K562 (cell line): ENCODE measurements around the gene TMPRSS6. TPM values are rescaled to one million over a fixed set of nuclear protein-coding genes. Genes with fewer than 3 reads are reported as not detected.

Experiments
- ATAC-seq: fragments of 200-7000 bp; cut with Tn5 transposase; 3 replicates; pipeline ENCODE4 v1.9.1; 2020; ENCODE audit warnings: moderate library complexity
- BruUV-seq: library from RNA; stranded (reverse); fragments of 400-500 nt; replicated peaks from 2 replicates; lab custom pipeline; 2021; lab: Mats Ljungman, UMichigan
- CTCF ChIA-PET: fragments of 300-600 bp; formaldehyde crosslinking; extraction: SDS; loops from one replicate; lab custom pipeline; 2021; ENCODE audit warnings: low intra/inter-chr PET ratio; lab: Yijun Ruan, JAX
- POLR2A ChIA-PET: fragments of 300-600, 350-650 bp; sonication (Branson Sonifier 250); formaldehyde crosslinking; extraction: SDS; loops from one replicate; lab custom pipeline; 2021; ENCODE audit warnings: antibody characterized with exemption, inconsistent platforms; lab: Yijun Ruan, JAX
- DNase-seq, 4 experiments: peaks; one replicate each; pipeline versions ENCODE4 v3.0.0 to v3.0.0-alpha.2; 2011 to 2018; ENCODE audit warnings: low spot score in 3 of 4, mixed read lengths in 3 of 4; ENCODE audit errors: extremely low read depth in 1 of 4
- FAIRE-seq: peaks from 2 replicates; lab custom pipeline; 2011; peaks lifted over from hg19 to GRCh38; lab: Jason Lieb, UNC
- H2AFZ ChIP-seq: 2 replicates; pipeline ENCODE4 v1.6.0; 2011; ENCODE audit warnings: low read depth, low read length, control low read depth, inconsistent platforms
- H3K27ac ChIP-seq: fragments of 200-600 bp; 3 replicates; pipeline ENCODE4 v1.8.0; 2011; ENCODE audit warnings: low read depth, mild to moderate bottlenecking, control low read depth, inconsistent platforms, low read length, moderate library complexity, mixed read lengths; ENCODE audit errors: extremely low read depth
- H3K27me3 ChIP-seq, 2 experiments: fragments of 300-600 bp in 1 of 2; 2 replicates in 1 of 2; 3 replicates in 1 of 2; pipeline versions ENCODE4 v1.6.0 to v1.8.0; 2011; ENCODE audit warnings: inconsistent platforms in 2 of 2, low read length in 2 of 2, mild to moderate bottlenecking in 1 of 2, mixed read lengths in 1 of 2, moderate library complexity in 1 of 2; ENCODE audit not compliant: control insufficient read depth in 2 of 2, insufficient read depth in 2 of 2
- H3K36me3 ChIP-seq: fragments of 300-600 bp; 3 replicates; pipeline ENCODE4 v1.8.0; 2011; ENCODE audit warnings: mild to moderate bottlenecking, low read length, inconsistent platforms; ENCODE audit not compliant: control insufficient read depth, insufficient read depth
- H3K4me1 ChIP-seq, 2 experiments: fragments of 200-600 bp in 1 of 2; replicated peaks in 1 of 2; 2 replicates in 1 of 2; 3 replicates in 1 of 2; pipeline versions ENCODE4 v1.5.1 to v1.8.0; 2011; ENCODE audit warnings: inconsistent platforms in 2 of 2, low read length in 2 of 2, mild to moderate bottlenecking in 1 of 2, mixed read lengths in 1 of 2, moderate library complexity in 1 of 2; ENCODE audit not compliant: control insufficient read depth in 2 of 2, insufficient read depth in 2 of 2
- H3K4me2 ChIP-seq: 2 replicates; pipeline ENCODE4 v1.6.1; 2011; ENCODE audit warnings: low read length, control low read depth, inconsistent platforms, mixed read lengths; ENCODE audit not compliant: insufficient read depth
- H3K4me3 ChIP-seq: fragments of 200-600 bp; sonication (generic), shearing (Covaris generic); 2 replicates; pipeline ENCODE4 v1.5.1; 2016; ENCODE audit warnings: control low read depth, inconsistent platforms
- H3K79me2 ChIP-seq: fragments of 200-600 bp; 3 replicates; pipeline ENCODE4 v1.8.0; 2011; ENCODE audit warnings: low read length, inconsistent platforms; ENCODE audit not compliant: control insufficient read depth, insufficient read depth
- H3K9ac ChIP-seq, 2 experiments: 2 replicates each; pipeline versions ENCODE4 v1.6.0 to v1.6.1; 2011; ENCODE audit warnings: low read depth in 2 of 2, low read length in 2 of 2, control low read depth in 1 of 2, inconsistent platforms in 1 of 2, mild to moderate bottlenecking in 1 of 2, mixed read lengths in 1 of 2; ENCODE audit not compliant: insufficient read depth in 1 of 2
- H3K9me1 ChIP-seq: one replicate; pipeline ENCODE4 v1.6.0; 2011; ENCODE audit warnings: inconsistent platforms, mild to moderate bottlenecking, low read length, moderate library complexity; ENCODE audit not compliant: control insufficient read depth, insufficient read depth
- H3K9me3 ChIP-seq: replicated peaks from 2 replicates; pipeline ENCODE4 v1.5.1; 2011; ENCODE audit warnings: low read depth, low read length, inconsistent platforms; ENCODE audit not compliant: control insufficient read depth, insufficient read depth
- H4K20me1 ChIP-seq: replicated peaks from 2 replicates; pipeline ENCODE4 v1.6.1; 2011; ENCODE audit warnings: low read length, inconsistent platforms, mixed read lengths; ENCODE audit not compliant: control insufficient read depth, insufficient read depth
- FOSL1 ChIP-seq: fragments of 200-800 bp; sonication (Bioruptor generic); conservative IDR thresholded peaks from 2 replicates; pipeline ENCODE4 v1.6.1; 2016; ENCODE audit warnings: missing genetic modification characterization, missing compliant biosample characterization
- FOXK1 ChIP-seq: sonication (generic); formaldehyde crosslinking; IDR thresholded peaks from 2 replicates; pipeline ENCODE4 v1.8.0; 2022; ENCODE audit warnings: missing genetic modification reagents, mild to moderate bottlenecking, borderline replicate concordance
- KLF13 ChIP-seq: fragments of 450-650 bp; IDR thresholded peaks from 2 replicates; pipeline ENCODE4 v1.6.1; 2016; ENCODE audit warnings: missing genetic modification characterization, low read depth, mild to moderate bottlenecking, missing compliant biosample characterization, moderate library complexity, borderline replicate concordance
- MBD2 ChIP-seq: sonication (generic); IDR thresholded peaks from 2 replicates; pipeline ENCODE4 v1.6.1; 2016; ENCODE audit warnings: low read depth, borderline replicate concordance
- MEF2A ChIP-seq: IDR thresholded peaks from 2 replicates; pipeline ENCODE4 v1.6.1; 2011; ENCODE audit warnings: low read depth, mild to moderate bottlenecking, low read length, moderate library complexity; ENCODE audit not compliant: control insufficient read depth
- NCOA4 ChIP-seq: fragments of 450-650 bp; IDR thresholded peaks from 2 replicates; pipeline ENCODE4 v1.6.1; 2018; ENCODE audit warnings: mild to moderate bottlenecking; ENCODE audit not compliant: partially characterized antibody
- POLR2A ChIP-seq: fragments of 450-650 bp; conservative IDR thresholded peaks from 2 replicates; pipeline ENCODE4 v1.6.1; 2016
- SNAPC5 ChIP-seq: fragments of 250-450 bp; sonication (Bioruptor Pico); IDR thresholded peaks from 2 replicates; pipeline ENCODE4 v1.8.0; 2021; ENCODE audit warnings: moderate library complexity, mild to moderate bottlenecking, inconsistent platforms
- ZBTB5 ChIP-seq: fragments of 450-650 bp; IDR thresholded peaks from 2 replicates; pipeline ENCODE4 v1.6.1; 2017; ENCODE audit warnings: antibody characterized with exemption
- WGBS: fragments of 100-300 bp; shearing (Covaris generic); methylation state at CpG from one replicate; pipeline ENCODE4 v1.1.6; 2016; ENCODE audit warnings: low coverage, mixed read lengths; ENCODE audit not compliant: insufficient coverage; ENCODE audit errors: missing lambda C conversion rate; 5-methylcytosine and 5-hydroxymethylcytosine counted together
- in situ Hi-C: fragments of 300-500 bp; cut with MboI; formaldehyde crosslinking; loops from 4 replicates; pipeline ENCODE4 v1.15.0; 2018; ENCODE audit warnings: inconsistent platforms, mixed read lengths
- intact Hi-C: fragments of 100-400 bp; cut with micrococcal nuclease; formaldehyde crosslinking; loops from 2 replicates; pipeline ENCODE4 v1.14.2; 2022
- polyA plus RNA-seq, 8 experiments: library from polyadenylated mRNA; depleted of rRNA in 4 of 8; stranded (reverse) in 5 of 8; unstranded in 3 of 8; fragments of >200 nt; fragmentation: Nextera tagmentation in 2 of 8; fragmentation: Illumina TruSeq in 1 of 8; extraction: Ambion mirVana in 2 of 8; extraction: Trizol in 1 of 8; gene quantifications; 2 replicates each; pipeline versions ENCODE4 v1.2.1 to v1.2.3, GENCODE V29; 2011 to 2014; ENCODE audit warnings: inconsistent platforms in 1 of 8, missing spikeins in 1 of 8
- total RNA-seq, 7 experiments: library from RNA; depleted of rRNA in 6 of 7; stranded (reverse); fragments of >200 nt in 6 of 7; fragmentation: Illumina TruSeq in 2 of 7; extraction: Trizol in 2 of 7; gene quantifications; 2 replicates each; pipeline versions ENCODE4 v1.2.1 to v1.2.3, GENCODE V29; 2011 to 2021; ENCODE audit warnings: low replicate concordance in 1 of 7
- TF ChIP-seq, protein P1 (sequence below): IDR thresholded peaks from 2 replicates; pipeline ENCODE4 v1.6.1; 2011; ENCODE audit not compliant: insufficient read length; ENCODE audit errors: extremely low read depth

The TMPRSS6 gene
- total and polyA plus RNA-seq, 9 of the 15 experiments (the other 6 are each of a cell fraction or from before 2014, with no cell fraction given): 0.03 TPM; not detected in 8

DNA sequence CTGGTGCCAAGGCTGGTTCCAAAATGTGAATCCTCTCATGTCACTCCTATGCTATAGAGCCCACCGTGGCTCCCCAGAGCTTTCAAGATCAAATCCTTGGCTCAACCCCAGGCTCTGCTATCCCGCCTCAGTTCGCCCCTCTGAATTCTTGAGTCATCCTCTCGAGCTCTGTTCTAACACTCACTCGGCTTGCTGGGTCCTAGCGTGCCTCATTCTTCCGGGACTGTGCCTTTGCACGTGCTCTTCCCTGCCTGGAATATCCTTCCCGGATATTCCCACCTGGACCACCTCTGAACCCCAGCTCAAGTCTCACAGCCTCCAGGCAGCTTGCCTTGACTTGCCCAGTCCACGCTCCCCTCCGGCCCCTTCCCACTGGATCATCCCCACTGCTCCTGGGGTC is 45.0 kb downstream of the TMPRSS6 start:
- Histone ChIP-seq H3K27me3 (peaks cover 4 to 73% of the 10 kb centered on the region in 2 experiments; a peak in 4 of 5 replicates), H4K20me1 (no peaks in the 10 kb centered on the region; the same call in 1 of the 2 replicates), H3K4me3 (no peak overlapping the region), H3K9me1 (no peaks in the 10 kb centered on the region), H3K36me3 (no peaks in the 10 kb centered on the region), H3K4me2 (no peak overlapping the region), H2AFZ (no peak overlapping the region)
- ATAC-seq (no peak), FAIRE-seq (no peak)
- POLR2A ChIA-PET: no interaction called here
- in situ Hi-C loops: no loop called here
- TF ChIP-seq ZBTB5: no peak
- TF ChIP-seq NCOA4: no peak
- TF ChIP-seq FOSL1: no peak
- TF ChIP-seq POLR2A: no peak
- no peak for TF ChIP-seq MEF2A
- TF ChIP-seq FOXK1 (CRISPR knock-in tag): no peak
- TF ChIP-seq MBD2: no peak
- TF ChIP-seq, protein P1, sequence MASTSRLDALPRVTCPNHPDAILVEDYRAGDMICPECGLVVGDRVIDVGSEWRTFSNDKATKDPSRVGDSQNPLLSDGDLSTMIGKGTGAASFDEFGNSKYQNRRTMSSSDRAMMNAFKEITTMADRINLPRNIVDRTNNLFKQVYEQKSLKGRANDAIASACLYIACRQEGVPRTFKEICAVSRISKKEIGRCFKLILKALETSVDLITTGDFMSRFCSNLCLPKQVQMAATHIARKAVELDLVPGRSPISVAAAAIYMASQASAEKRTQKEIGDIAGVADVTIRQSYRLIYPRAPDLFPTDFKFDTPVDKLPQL: no peak
- TF ChIP-seq KLF13 (tag): no peak
- no peak for TF ChIP-seq SNAPC5 (CRISPR knock-in tag)
- TF ChIP-seq, all 486 proteins: peak for 0
- WGBS: 2% methylated on average over 9 of the region's 11 CpGs
- no peaks in the 10 kb centered on the region for H3K79me2 ChIP-seq
- H3K4me1 ChIP-seq: no peaks in the 10 kb centered on the region; a peak in 1 of 5 replicates
- no peak overlapping the region for H3K27ac ChIP-seq
- no peak overlapping the region for H3K9ac ChIP-seq
- intact Hi-C loops: no loop called here
- DNase-seq: no peak
- H3K9me3 ChIP-seq: no peaks in the 10 kb centered on the region
- CTCF ChIA-PET: no interaction called here
- no TSS peak for BruUV-seq
